Measurements from ENCODE around the gene DFFB. TPM values are rescaled to one million over a fixed set of nuclear protein-coding genes. Genes with fewer than 3 reads are reported as not detected.

Gene DFFB
- total and polyA plus RNA-seq, 4 donors = 5.1 to 12.1 (median 5.8) TPM

GRCh38 chr1:3819771-3820200 is 37.5 kb upstream of the DFFB start:
- no peaks in the 10 kb centered on the region for H3K27me3 ChIP-seq (ENCODE audit: control insufficient read depth in 3 of 3, insufficient read depth in 3 of 3, low read length in 2 of 3)
- ATAC-seq (ENCODE audit: insufficient read depth, low FRiP score) = no peak
- no peaks in the 10 kb centered on the region for H3K4me1 ChIP-seq (ENCODE audit: control insufficient read depth in 5 of 5, insufficient read depth in 5 of 5, low read length in 5 of 5)
- peaks cover 3 to 57% (median 11%) of the 10 kb centered on the region in 4 donors for H3K36me3 ChIP-seq (ENCODE audit: control insufficient read depth in 4 of 4, insufficient read depth in 4 of 4, low read length in 4 of 4)
- no peaks in the 10 kb centered on the region for H3K9me3 ChIP-seq (ENCODE audit: control insufficient read depth in 4 of 4, insufficient read depth in 3 of 4, low read length in 3 of 4)
- H3K4me3 ChIP-seq = no peak overlapping the region
- no peak overlapping the region for H3K9ac ChIP-seq (ENCODE audit: insufficient read depth in 1 of 2, low read length in 2 of 2)
- no peak for DNase-seq
- no peak overlapping the region for H3K27ac ChIP-seq (ENCODE audit: low read depth in 1 of 2, low read length in 1 of 2)
- TF ChIP-seq CTCF (IDR thresholded peaks at IDR 0.05; ENCODE audit: control extremely low read depth, extremely low read depth) = no peak
- 75 to 83% methylated on average over 10 of the region's 10 CpGs for WGBS, 2 donors

DNA sequence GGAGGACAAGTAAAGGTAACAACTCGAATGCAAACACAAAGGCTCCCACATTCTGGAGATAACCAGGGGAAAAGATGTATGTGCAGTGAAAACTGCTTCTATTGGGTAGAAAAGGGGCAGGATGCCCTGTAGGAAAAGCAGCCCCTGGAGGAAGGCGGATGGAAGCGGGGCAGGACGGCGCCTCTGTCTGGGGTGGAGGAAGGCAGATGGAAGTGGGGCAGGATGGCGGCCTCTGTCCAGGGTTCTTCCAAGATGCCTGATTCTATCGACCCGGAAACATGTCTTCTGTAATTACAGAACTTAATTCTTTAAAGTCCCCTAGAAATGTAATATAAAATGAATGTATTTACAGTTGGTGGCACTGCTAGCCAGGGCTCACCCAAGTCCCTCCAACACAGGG is 37.0 kb upstream of the DFFB start:
- peaks cover 4 to 55% (median 11%) of the 10 kb centered on the region in 4 donors for H3K36me3 ChIP-seq (ENCODE audit: control insufficient read depth in 4 of 4, insufficient read depth in 4 of 4, low read length in 4 of 4)
- no peak overlapping the region for H3K27ac ChIP-seq (ENCODE audit: low read depth in 1 of 2, low read length in 1 of 2)
- H3K27me3 ChIP-seq (ENCODE audit: control insufficient read depth in 3 of 3, insufficient read depth in 3 of 3, low read length in 2 of 3) = no peaks in the 10 kb centered on the region
- WGBS, 2 donors = 93 to 94% methylated on average over 8 of the region's 8 CpGs
- no peak for ATAC-seq (ENCODE audit: insufficient read depth, low FRiP score)
- no peaks in the 10 kb centered on the region for H3K4me1 ChIP-seq (ENCODE audit: control insufficient read depth in 5 of 5, insufficient read depth in 5 of 5, low read length in 5 of 5)
- no peaks in the 10 kb centered on the region for H3K9me3 ChIP-seq (ENCODE audit: control insufficient read depth in 4 of 4, insufficient read depth in 3 of 4, low read length in 3 of 4)
- DNase-seq = no peak
- H3K4me3 ChIP-seq = no peak overlapping the region
- H3K9ac ChIP-seq (ENCODE audit: insufficient read depth in 1 of 2, low read length in 2 of 2) = no peak overlapping the region
- TF ChIP-seq CTCF (IDR thresholded peaks at IDR 0.05; ENCODE audit: control extremely low read depth, extremely low read depth) = no peak

DNA sequence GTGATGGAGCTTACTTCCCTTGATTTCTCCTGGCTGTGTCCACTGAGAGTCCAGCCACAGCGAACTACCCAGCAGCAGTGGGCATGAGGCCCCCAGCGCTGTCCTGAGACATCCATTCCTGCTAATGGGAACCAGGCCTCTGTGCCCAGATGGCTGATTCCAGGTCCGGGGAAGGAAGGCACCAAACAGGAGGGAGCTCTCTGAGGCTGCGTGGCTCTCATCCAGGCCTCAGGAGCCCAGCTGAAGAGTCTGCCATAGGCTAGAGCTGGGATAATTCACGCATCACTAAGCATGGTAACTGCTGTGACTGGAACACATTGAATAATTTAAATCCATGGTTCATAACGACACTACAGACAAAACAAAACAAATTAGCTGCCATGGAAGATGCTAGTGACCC is 36.3 kb upstream of the DFFB start:
- Histone ChIP-seq H3K27me3 (ENCODE audit: control insufficient read depth in 3 of 3, insufficient read depth in 3 of 3, low read length in 2 of 3) (no peaks in the 10 kb centered on the region), H3K9me3 (ENCODE audit: control insufficient read depth in 4 of 4, insufficient read depth in 3 of 4, low read length in 3 of 4) (no peaks in the 10 kb centered on the region), H3K9ac (ENCODE audit: insufficient read depth in 1 of 2, low read length in 2 of 2) (no peak overlapping the region), H3K27ac (ENCODE audit: low read depth in 1 of 2, low read length in 1 of 2) (no peak overlapping the region), H3K4me1 (ENCODE audit: control insufficient read depth in 5 of 5, insufficient read depth in 5 of 5, low read length in 5 of 5) (no peaks in the 10 kb centered on the region), H3K4me3 (no peak overlapping the region), H3K36me3 (ENCODE audit: control insufficient read depth in 4 of 4, insufficient read depth in 4 of 4, low read length in 4 of 4) (peaks cover 5 to 57% (median 11%) of the 10 kb centered on the region in 4 donors)
- 91 to 93% methylated on average over 6 of the region's 6 CpGs for WGBS, 2 donors
- DNase-seq = no peak
- no peak for TF ChIP-seq CTCF (IDR thresholded peaks at IDR 0.05; ENCODE audit: control extremely low read depth, extremely low read depth)
- no peak for ATAC-seq (ENCODE audit: insufficient read depth, low FRiP score)

DNA sequence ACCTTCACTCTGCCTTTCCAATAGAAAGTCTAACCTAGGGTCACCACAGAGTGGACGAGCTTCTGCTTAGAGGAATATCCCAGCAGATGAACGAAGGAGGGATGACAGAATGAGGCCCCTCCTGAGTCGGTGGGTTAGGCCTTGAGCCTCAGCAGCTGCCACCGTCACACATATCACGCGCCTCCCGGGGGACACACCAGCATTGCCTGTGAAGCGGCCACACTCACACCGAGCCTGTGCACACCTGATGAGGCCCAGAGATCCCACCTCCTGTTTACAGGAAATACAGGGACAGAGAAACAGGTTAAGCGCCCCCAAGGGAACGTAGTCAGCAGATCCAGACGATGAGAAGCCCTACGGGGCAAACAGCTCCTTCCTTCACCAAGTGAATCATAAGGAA is 35.8 kb upstream of the DFFB start:
- no peak overlapping the region for H3K27ac ChIP-seq (ENCODE audit: low read depth in 1 of 2, low read length in 1 of 2)
- TF ChIP-seq CTCF (IDR thresholded peaks at IDR 0.05; ENCODE audit: control extremely low read depth, extremely low read depth) = no peak
- 88 to 90% methylated on average over 13 of the region's 13 CpGs for WGBS, 2 donors
- H3K27me3 ChIP-seq (ENCODE audit: control insufficient read depth in 3 of 3, insufficient read depth in 3 of 3, low read length in 2 of 3) = no peaks in the 10 kb centered on the region
- H3K4me1 ChIP-seq (ENCODE audit: control insufficient read depth in 5 of 5, insufficient read depth in 5 of 5, low read length in 5 of 5) = no peaks in the 10 kb centered on the region
- ATAC-seq (ENCODE audit: insufficient read depth, low FRiP score) (no peak), DNase-seq (no peak)
- H3K4me3 ChIP-seq = no peak overlapping the region
- H3K9me3 ChIP-seq (ENCODE audit: control insufficient read depth in 4 of 4, insufficient read depth in 3 of 4, low read length in 3 of 4) = no peaks in the 10 kb centered on the region
- no peak overlapping the region for H3K9ac ChIP-seq (ENCODE audit: insufficient read depth in 1 of 2, low read length in 2 of 2)
- H3K36me3 ChIP-seq (ENCODE audit: control insufficient read depth in 4 of 4, insufficient read depth in 4 of 4, low read length in 4 of 4) = peaks cover 5 to 56% (median 14%) of the 10 kb centered on the region in 4 donors

Measured in lung (tissue), 12 donors.